HG03159 (cell line): ENCODE results near the gene CNTNAP5.

ENCODE experiments used
- ATAC-seq: cut with Tn5 transposase; IDR thresholded peaks from one replicate; pipeline ENCODE4 v1.9.1; 2021; ENCODE audit warnings: mild to moderate bottlenecking, moderate library complexity; ENCODE audit not compliant: unreplicated experiment

The CNTNAP5 gene

GRCh38 chr2:124874676-124875075, 849.6 kb downstream of the CNTNAP5 start:
- ATAC-seq = no peak

GRCh38 chr2:124875627-124876244, 850.6 kb downstream of the CNTNAP5 start:
- no peak for ATAC-seq

- ATAC-seq = no peak
These were observed 852.1 kb downstream of the CNTNAP5 start for GRCh38 chr2:124877141-124877577.

- ATAC-seq = no peak
These were observed 854.6 kb downstream of the CNTNAP5 start for GRCh38 chr2:124879640-124880039.

- no peak for ATAC-seq
These were observed 855.9 kb downstream of the CNTNAP5 start for GRCh38 chr2:124880995-124881394.

- ATAC-seq = no peak
These were observed 857.3 kb downstream of the CNTNAP5 start for GRCh38 chr2:124882423-124882822.

GRCh38 chr2:124883595-124883994, 858.5 kb downstream of the CNTNAP5 start:
- no peak for ATAC-seq

- ATAC-seq = no peak
These were observed 859.2 kb downstream of the CNTNAP5 start for GRCh38 chr2:124884315-124884714.

GRCh38 chr2:124886216-124886615, 861.1 kb downstream of the CNTNAP5 start:
- ATAC-seq = no peak

- ATAC-seq = no peak
These were observed 862.4 kb downstream of the CNTNAP5 start for GRCh38 chr2:124887466-124887865.

GRCh38 chr2:124888431-124888830, 863.3 kb downstream of the CNTNAP5 start:
- ATAC-seq = no peak

GRCh38 chr2:124894199-124894598, 869.1 kb downstream of the CNTNAP5 start:
- no peak for ATAC-seq

- no peak for ATAC-seq
These were observed 873.7 kb downstream of the CNTNAP5 start for GRCh38 chr2:124898827-124899226.

GRCh38 chr2:124908411-124908810, 883.3 kb downstream of the CNTNAP5 start:
- ATAC-seq = no peak

- no peak for ATAC-seq
These were observed 886.5 kb downstream of the CNTNAP5 start for GRCh38 chr2:124911560-124911959.

- ATAC-seq = no peak
These were observed 888.8 kb downstream of the CNTNAP5 start for GRCh38 chr2:124913868-124914267.

GRCh38 chr2:124915567-124915966, 890.5 kb downstream of the CNTNAP5 start:
- no peak for ATAC-seq

- ATAC-seq = no peak
These were observed 894.2 kb downstream of the CNTNAP5 start for GRCh38 chr2:124919296-124919695.

- no peak for ATAC-seq
These were observed 895.4 kb downstream of the CNTNAP5 start for GRCh38 chr2:124920448-124920847.

GRCh38 chr2:124921191-124921590, 896.1 kb downstream of the CNTNAP5 start:
- no peak for ATAC-seq

GRCh38 chr2:124923097-124923496, 898.0 kb downstream of the CNTNAP5 start:
- no peak for ATAC-seq

GRCh38 chr2:124933883-124934282, 908.8 kb downstream of the CNTNAP5 start:
- ATAC-seq = no peak

- no peak for ATAC-seq
These were observed 928.8 kb downstream of the CNTNAP5 start for GRCh38 chr2:124953921-124954320.
